Aortic smooth muscle cell (primary cell): ENCODE measurements around the gene PGA3. TPM values are rescaled to one million over a fixed set of nuclear protein-coding genes. Genes with fewer than 3 reads are reported as not detected.

Experiments
- total RNA-seq: library from RNA; depleted of rRNA; stranded (reverse); fragments of >200 nt; gene quantifications from 2 replicates; pipeline ENCODE4 v1.2.3, GENCODE V29; 2014

PGA3 gene
- 0.25 and 0.79 TPM in 2 replicates for total RNA-seq

DNA sequence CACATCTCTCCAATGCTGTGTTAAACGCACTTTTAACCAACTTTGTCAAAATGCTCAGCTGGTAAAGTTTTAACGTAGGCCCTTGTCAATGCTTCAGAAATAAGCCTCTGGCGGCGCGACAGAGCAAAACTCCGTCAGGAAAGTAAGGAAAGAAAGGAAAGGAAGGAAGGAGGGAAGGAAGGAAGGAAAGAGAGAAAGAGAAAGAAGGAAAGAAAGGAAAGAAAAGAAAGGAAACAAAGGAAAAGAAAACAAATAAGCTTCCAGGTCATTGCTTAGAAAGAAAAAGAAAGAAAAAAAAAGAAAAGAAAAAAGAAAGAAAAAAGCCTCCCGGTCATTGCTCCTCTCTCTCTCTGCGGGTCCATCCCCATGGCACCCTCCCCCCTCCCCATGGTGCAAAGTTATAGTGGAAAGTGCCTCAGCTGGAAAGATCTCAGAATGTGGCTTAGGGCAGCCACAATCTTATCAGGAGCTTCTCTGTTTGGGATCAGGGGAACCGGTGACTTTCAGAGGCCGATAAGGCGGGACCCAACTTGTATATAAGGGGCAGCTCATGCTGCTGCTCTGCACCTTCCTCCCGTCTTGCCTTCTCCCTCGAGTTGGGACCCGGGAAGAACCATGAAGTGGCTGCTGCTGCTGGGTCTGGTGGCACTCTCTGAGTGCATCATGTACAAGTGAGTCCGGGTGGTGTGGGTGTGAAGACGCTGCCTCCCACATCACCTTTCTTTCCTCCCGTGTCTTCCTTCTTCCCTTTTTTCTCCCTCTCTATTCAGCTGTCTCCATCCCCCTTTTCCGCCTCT is at the start of gene PGA3:
PGA3 (plus strand) TSS at position 566 of the 797 bp plus-strand sequence; CDS start at position 616, 50 bp downstream.

DNA sequence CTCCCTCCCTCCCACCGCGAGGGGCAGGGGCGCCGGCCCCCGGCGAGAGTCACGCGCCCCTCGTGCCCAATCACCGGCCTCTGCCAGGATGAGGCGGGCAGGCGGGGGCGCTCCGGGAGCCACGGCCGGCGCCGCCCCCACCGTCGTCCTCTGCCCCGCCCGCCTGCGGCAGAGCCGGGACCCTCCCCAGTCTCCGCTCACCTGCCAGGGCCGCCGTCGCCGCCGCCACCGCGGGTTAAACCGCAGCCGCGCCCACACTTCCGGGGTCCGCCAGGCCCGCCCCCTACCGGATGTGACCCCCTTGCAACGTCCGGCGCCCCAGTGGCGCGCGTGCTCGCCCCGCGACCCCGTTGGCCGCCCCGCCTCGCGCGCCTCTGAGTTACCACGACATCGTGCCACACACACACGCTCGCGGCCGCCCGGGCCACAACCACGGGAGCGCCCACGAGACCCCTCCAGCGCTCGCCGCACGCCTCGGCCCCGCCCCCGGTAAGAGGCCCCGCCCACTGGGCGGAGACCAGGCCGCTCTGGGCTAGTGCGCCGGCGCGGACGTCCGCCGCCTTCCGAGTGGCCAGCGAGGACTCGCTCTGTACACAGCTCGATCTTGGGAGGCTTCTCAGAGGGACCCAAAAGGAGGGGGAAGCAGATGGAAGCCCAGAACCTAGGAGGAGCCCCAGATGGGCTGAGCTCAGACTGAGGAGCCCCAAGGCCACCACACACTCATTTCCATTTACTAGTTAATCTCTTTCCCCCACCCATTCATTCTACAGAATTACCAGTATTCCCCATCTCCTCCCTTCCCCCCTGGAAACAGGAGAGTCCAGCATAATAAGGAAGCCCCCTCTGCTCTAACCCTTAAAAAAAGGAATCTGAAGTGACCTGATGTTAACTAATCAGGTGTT is 41.9 kb upstream of the PGA3 start, which contains the start of gene VPS37C:
VPS37C (minus strand) TSS at position 237 of the 902 bp plus-strand sequence. CDS start 22,597 bp downstream, outside the sequence.

DNA sequence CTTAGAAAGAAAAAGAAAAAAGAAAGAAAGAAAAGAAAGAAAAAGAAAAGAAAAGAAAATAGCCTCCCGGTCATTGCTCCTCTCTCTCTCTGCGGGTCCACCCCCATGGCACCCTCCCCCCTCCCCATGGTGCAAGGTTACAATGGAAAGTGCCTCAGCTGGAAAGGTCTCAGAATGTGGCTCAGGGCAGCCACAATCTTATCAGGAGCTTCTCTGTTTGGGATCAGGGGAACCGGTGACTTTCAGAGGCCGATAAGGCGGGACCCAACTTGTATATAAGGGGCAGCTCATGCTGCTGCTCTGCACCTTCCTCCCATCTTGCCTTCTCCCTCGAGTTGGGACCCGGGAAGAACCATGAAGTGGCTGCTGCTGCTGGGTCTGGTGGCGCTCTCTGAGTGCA is 18.7 kb downstream of the PGA3 start, which contains the start of gene PGA4:
PGA4 (plus strand) TSS at position 301 of the 400 bp plus-strand sequence; CDS start at position 355, 54 bp downstream.

DNA sequence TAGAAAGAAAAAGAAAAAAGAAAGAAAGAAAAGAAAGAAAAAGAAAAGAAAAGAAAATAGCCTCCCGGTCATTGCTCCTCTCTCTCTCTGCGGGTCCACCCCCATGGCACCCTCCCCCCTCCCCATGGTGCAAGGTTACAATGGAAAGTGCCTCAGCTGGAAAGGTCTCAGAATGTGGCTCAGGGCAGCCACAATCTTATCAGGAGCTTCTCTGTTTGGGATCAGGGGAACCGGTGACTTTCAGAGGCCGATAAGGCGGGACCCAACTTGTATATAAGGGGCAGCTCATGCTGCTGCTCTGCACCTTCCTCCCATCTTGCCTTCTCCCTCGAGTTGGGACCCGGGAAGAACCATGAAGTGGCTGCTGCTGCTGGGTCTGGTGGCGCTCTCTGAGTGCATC is 37.6 kb downstream of the PGA3 start, which contains the start of gene PGA5:
PGA5 (plus strand) TSS at position 301 of the 400 bp plus-strand sequence; CDS start at position 353, 52 bp downstream.

Other genes starting within 250 kb of the PGA3 start
- under 0.01 TPM in 1 of 2 replicates, not detected in the other for gene CD6, start 231.8 kb upstream of the PGA3 start, total RNA-seq
- gene CD5, start 101.0 kb upstream of the PGA3 start, total RNA-seq = not detected in 2 replicates
- 8.1 and 8.8 TPM in 2 replicates for gene VPS37C, start 42.1 kb upstream of the PGA3 start, total RNA-seq
- gene PGA4, start 18.8 kb downstream of the PGA3 start, total RNA-seq = 0.06 TPM in 1 of 2 replicates, not detected in the other
- gene PGA5, start 37.7 kb downstream of the PGA3 start, total RNA-seq = 0.13 TPM in 1 of 2 replicates, not detected in the other
- 0.92 and 2.0 TPM in 2 replicates for gene VWCE, start 91.8 kb downstream of the PGA3 start, total RNA-seq
- gene DDB1, start 129.6 kb downstream of the PGA3 start, total RNA-seq = 315 and 361 TPM in 2 replicates
- gene TKFC, start 129.7 kb downstream of the PGA3 start, total RNA-seq = 14.5 and 20.1 TPM in 2 replicates
- 35.1 and 45.0 TPM in 2 replicates for gene CYB561A3, start 158.4 kb downstream of the PGA3 start, total RNA-seq
- 16.1 and 17.7 TPM in 2 replicates for gene TMEM138, start 158.9 kb downstream of the PGA3 start, total RNA-seq
- gene TMEM216, start 189.1 kb downstream of the PGA3 start, total RNA-seq = 6.5 and 7.7 TPM in 2 replicates
- 12.6 and 15.0 TPM in 2 replicates for gene CPSF7, start 226.5 kb downstream of the PGA3 start, total RNA-seq
- gene SDHAF2, start 226.6 kb downstream of the PGA3 start, total RNA-seq = 40.7 and 42.9 TPM in 2 replicates